SK-N-SH (cell line): Measurements from ENCODE around the gene FXYD2. TPM values are rescaled to one million over a fixed set of nuclear protein-coding genes. Genes with fewer than 3 reads are reported as not detected.

Source experiments
- CTCF ChIA-PET: fragments of 300-600, 350-600 bp; formaldehyde crosslinking; extraction: SDS; loops from one replicate; lab custom pipeline; 2021; lab: Yijun Ruan, JAX
- POLR2A ChIA-PET: fragments of 350-600 bp; sonication (Branson Sonifier 250); formaldehyde crosslinking; extraction: SDS; loops from one replicate; lab custom pipeline; 2020; ENCODE audit warnings: antibody characterized with exemption, inconsistent platforms; lab: Yijun Ruan, JAX
- DNase-seq: peaks from one replicate; pipeline ENCODE4 v3.0.0; 2012
- H2AFZ ChIP-seq: fragments of 200-600 bp; sonication (generic); 2 replicates; pipeline ENCODE4 v1.8.1; 2016; ENCODE audit warnings: antibody characterized with exemption, mild to moderate bottlenecking, low read depth
- H3F3A ChIP-seq: fragments of 200-600 bp; sonication (generic); replicated peaks from 2 replicates; pipeline ENCODE3; 2016; ENCODE audit warnings: antibody characterized with exemption, mild to moderate bottlenecking; ENCODE audit not compliant: insufficient read depth
- H3K27ac ChIP-seq, 2 experiments: fragments of 200-500 bp in 1 of 2; fragments of 200-600 bp in 1 of 2; sonication (Bioruptor generic) in 1 of 2; sonication (generic), shearing (Covaris generic) in 1 of 2; 2 replicates each; pipeline versions ENCODE4 v1.5.1 to v1.6.1; 2014 to 2016; ENCODE audit warnings: low read depth in 2 of 2, inconsistent platforms in 1 of 2, low read length in 1 of 2, mild to moderate bottlenecking in 1 of 2, mixed read lengths in 1 of 2
- H3K27me3 ChIP-seq: fragments of 200-600 bp; sonication (generic), shearing (Covaris generic); 2 replicates; pipeline ENCODE4 v1.6.1; 2016; ENCODE audit warnings: mixed run types; ENCODE audit not compliant: insufficient read depth
- H3K36me3 ChIP-seq, 2 experiments: fragments of 200-500 bp in 1 of 2; fragments of 200-600 bp in 1 of 2; sonication (Bioruptor generic) in 1 of 2; sonication (generic) in 1 of 2; replicated peaks in 1 of 2; 2 replicates each; pipeline versions ENCODE3 to v1.5.1; 2014 to 2016; ENCODE audit warnings: low read length in 1 of 2, mild to moderate bottlenecking in 1 of 2; ENCODE audit not compliant: insufficient read depth in 2 of 2, control insufficient read depth in 1 of 2
- H3K4me1 ChIP-seq, 2 experiments: fragments of 200-500 bp in 1 of 2; fragments of 200-600 bp in 1 of 2; sonication (Bioruptor generic) in 1 of 2; sonication (generic), shearing (Covaris generic) in 1 of 2; 2 replicates each; pipeline versions ENCODE4 v1.5.1 to v1.6.1; 2014 to 2016; ENCODE audit warnings: low read depth in 1 of 2, low read length in 1 of 2, mixed run types in 1 of 2; ENCODE audit not compliant: insufficient read depth in 2 of 2, control insufficient read depth in 1 of 2
- H3K4me2 ChIP-seq: fragments of 200-600 bp; sonication (generic), shearing (Covaris generic); 2 replicates; pipeline ENCODE4 v1.6.1; 2017; ENCODE audit warnings: mixed run types
- H3K4me3 ChIP-seq, 2 experiments: fragments of 200-500 bp in 1 of 2; fragments of 200-600 bp in 1 of 2; sonication (Bioruptor generic) in 1 of 2; sonication (generic), shearing (Covaris generic) in 1 of 2; 2 replicates each; pipeline versions ENCODE4 v1.5.1 to v1.8.1; 2014 to 2016; ENCODE audit warnings: low read depth in 2 of 2, inconsistent platforms in 1 of 2, low read length in 1 of 2, mild to moderate bottlenecking in 1 of 2, mixed read lengths in 1 of 2, moderate library complexity in 1 of 2
- H3K79me2 ChIP-seq: fragments of 200-600 bp; sonication (generic); 2 replicates; pipeline ENCODE4 v1.8.1; 2017; ENCODE audit warnings: mild to moderate bottlenecking; ENCODE audit not compliant: insufficient read depth
- H3K9ac ChIP-seq: fragments of 200-600 bp; sonication (generic); 2 replicates; pipeline ENCODE4 v1.6.1; 2017; ENCODE audit warnings: mixed run types
- H3K9me2 ChIP-seq: fragments of 200-600 bp; sonication (generic); 2 replicates; pipeline ENCODE4 v1.6.1; 2017; ENCODE audit warnings: mixed run types
- H3K9me3 ChIP-seq: fragments of 200-600 bp; sonication (generic); 2 replicates; pipeline ENCODE4 v1.6.1; 2017; ENCODE audit warnings: mixed run types, mild to moderate bottlenecking, moderate library complexity
- H4K20me1 ChIP-seq: fragments of 200-600 bp; sonication (generic); 2 replicates; pipeline ENCODE4 v1.6.1; 2017; ENCODE audit warnings: mild to moderate bottlenecking, mixed run types; ENCODE audit not compliant: insufficient read depth
- ELF1 ChIP-seq: IDR thresholded peaks from 2 replicates; pipeline ENCODE4 v1.4.0; 2012
- EZH2phosphoT487 ChIP-seq: fragments of 200-600 bp; sonication (generic); IDR thresholded peaks from 2 replicates; pipeline ENCODE4 v1.6.1; 2017; ENCODE audit warnings: low read depth, mixed run types, mild to moderate bottlenecking, antibody characterized with exemption, moderate library complexity, borderline replicate concordance
- FOSL2 ChIP-seq: IDR thresholded peaks from 2 replicates; pipeline ENCODE4 v1.4.0; 2012; ENCODE audit warnings: low read depth, mild to moderate bottlenecking, moderate library complexity, borderline replicate concordance
- GABPA ChIP-seq: IDR thresholded peaks from 2 replicates; pipeline ENCODE4 v1.4.0; 2012; ENCODE audit warnings: low read depth, mild to moderate bottlenecking
- GATA2 ChIP-seq: sonication (generic); formaldehyde crosslinking; IDR thresholded peaks from 2 replicates; pipeline ENCODE4 v1.5.0; 2020; ENCODE audit warnings: mild to moderate bottlenecking, missing genetic modification reagents
- JUND ChIP-seq: IDR thresholded peaks from 2 replicates; pipeline ENCODE4 v1.4.0; 2012
- MXI1 ChIP-seq: IDR thresholded peaks from 2 replicates; pipeline ENCODE4 v1.6.1; 2012; ENCODE audit warnings: mild to moderate bottlenecking, low read depth, low read length, improper control_type of control experiment
- NFIC ChIP-seq: IDR thresholded peaks from 2 replicates; pipeline ENCODE4 v1.4.0; 2012; ENCODE audit warnings: borderline replicate concordance
- RAD21 ChIP-seq: IDR thresholded peaks from 2 replicates; pipeline ENCODE4 v1.6.1; 2012; ENCODE audit warnings: mild to moderate bottlenecking, low read length
- RCOR1 ChIP-seq: fragments of 150-350 bp; IDR thresholded peaks from 2 replicates; pipeline ENCODE4 v1.6.1; 2017; ENCODE audit warnings: antibody characterized with exemption, low read length
- RXRA ChIP-seq: IDR thresholded peaks from 2 replicates; pipeline ENCODE4 v1.4.0; 2012; ENCODE audit warnings: low read depth, mild to moderate bottlenecking, borderline replicate concordance
- SMC3 ChIP-seq: IDR thresholded peaks from 2 replicates; pipeline ENCODE4 v1.6.1; 2012; ENCODE audit warnings: low read depth, low read length, improper control_type of control experiment
- TAF1 ChIP-seq: IDR thresholded peaks from 2 replicates; pipeline ENCODE4 v1.6.1; 2012; ENCODE audit warnings: low read depth, mild to moderate bottlenecking, low read length, moderate library complexity, borderline replicate concordance
- TCF12 ChIP-seq: IDR thresholded peaks from 2 replicates; pipeline ENCODE4 v1.4.0; 2012
- YY1 ChIP-seq: IDR thresholded peaks from 2 replicates; pipeline ENCODE4 v1.4.0; 2012; ENCODE audit warnings: low read depth, mild to moderate bottlenecking
- WGBS: methylation state at CpG from one replicate; pipeline ENCODE4 v1.1.6; 2017; ENCODE audit warnings: low lambda C conversion rate; 5-methylcytosine and 5-hydroxymethylcytosine counted together
- polyA plus RNA-seq, 3 experiments: library from polyadenylated mRNA; depleted of rRNA; stranded (reverse); fragments of >200 nt; gene quantifications; 2 replicates each; pipeline ENCODE4 v1.2.3, GENCODE V29; 2012
- TF ChIP-seq, protein P1 (sequence below): IDR thresholded peaks from 2 replicates; pipeline ENCODE4; 2012
- TF ChIP-seq, protein P2 (sequence below): fragments of 150-350 bp; IDR thresholded peaks from 2 replicates; pipeline ENCODE4 v1.6.1; 2016; ENCODE audit warnings: mild to moderate bottlenecking, low read depth, low read length
- TF ChIP-seq, protein P3 (sequence below): fragments of 200-600 bp; sonication (generic); IDR thresholded peaks from 2 replicates; pipeline ENCODE4 v1.6.1; 2017; ENCODE audit warnings: antibody characterized with exemption, mild to moderate bottlenecking, moderate library complexity
- TF ChIP-seq, protein P4 (sequence below): fragments of 150-350 bp; IDR thresholded peaks from 2 replicates; pipeline ENCODE4 v1.6.1; 2017; ENCODE audit warnings: antibody characterized with exemption, low read length, low read depth, borderline replicate concordance
- TF ChIP-seq, protein P5 (sequence below): IDR thresholded peaks from 2 replicates; pipeline ENCODE4 v1.4.0; 2012; ENCODE audit warnings: low read depth, borderline replicate concordance

The FXYD2 gene
- polyA plus RNA-seq, 1 of the 3 experiments (the other 2 are of a cell fraction), result not detected

DNA sequence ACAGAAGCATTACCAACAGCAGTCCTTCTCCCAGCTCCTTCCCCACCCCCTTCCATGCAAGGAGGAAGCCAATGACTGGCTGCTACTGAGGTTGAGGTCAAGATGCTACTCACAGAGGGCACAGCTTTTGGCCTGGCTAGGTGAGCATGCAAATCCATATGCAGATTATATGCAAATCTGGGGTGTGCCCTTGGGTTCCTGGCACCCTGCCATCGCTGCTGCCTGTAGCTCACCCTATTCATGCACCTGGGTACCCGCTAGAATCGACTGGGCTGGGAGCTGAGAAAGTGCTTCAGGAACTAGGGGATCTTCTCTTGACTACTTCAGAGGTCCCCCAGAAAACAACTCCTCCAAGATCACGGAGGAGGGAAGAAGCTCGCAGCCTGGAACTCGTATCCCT is 31.6 kb downstream of the FXYD2 start:
- Histone ChIP-seq H3K27me3 (peaks cover 24% of the 10 kb centered on the region), H3K4me1 (peaks cover 0 to 14% of the 10 kb centered on the region in 2 experiments; a peak in 1 of 4 replicates), H3K36me3 (no peaks in the 10 kb centered on the region), H3F3A (no peaks in the 10 kb centered on the region), H2AFZ (no peak overlapping the region), H3K9ac (no peak overlapping the region), H3K9me3 (no peaks in the 10 kb centered on the region), H3K4me2 (no peak overlapping the region), H4K20me1 (no peaks in the 10 kb centered on the region), H3K9me2 (no peaks in the 10 kb centered on the region), H3K27ac (no peak overlapping the region), H3K79me2 (no peaks in the 10 kb centered on the region), H3K4me3 (no peak overlapping the region)
- WGBS, result 52% methylated on average over 6 of the region's 6 CpGs
- ChIA-PET POLR2A (no interaction called here), CTCF (interaction anchor here (0.6 to 5.6 kb wide), 9 partner anchors 7 to 367 kb away, joined by 3 to 46 read pairs (median 6); no protein-coding TSS in a partner anchor)
- no peak for DNase-seq
- TF ChIP-seq, protein P1, sequence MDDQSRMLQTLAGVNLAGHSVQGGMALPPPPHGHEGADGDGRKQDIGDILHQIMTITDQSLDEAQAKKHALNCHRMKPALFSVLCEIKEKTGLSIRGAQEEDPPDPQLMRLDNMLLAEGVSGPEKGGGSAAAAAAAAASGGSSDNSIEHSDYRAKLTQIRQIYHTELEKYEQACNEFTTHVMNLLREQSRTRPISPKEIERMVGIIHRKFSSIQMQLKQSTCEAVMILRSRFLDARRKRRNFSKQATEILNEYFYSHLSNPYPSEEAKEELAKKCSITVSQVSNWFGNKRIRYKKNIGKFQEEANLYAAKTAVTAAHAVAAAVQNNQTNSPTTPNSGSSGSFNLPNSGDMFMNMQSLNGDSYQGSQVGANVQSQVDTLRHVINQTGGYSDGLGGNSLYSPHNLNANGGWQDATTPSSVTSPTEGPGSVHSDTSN, result no peak
- TF ChIP-seq, protein P2, sequence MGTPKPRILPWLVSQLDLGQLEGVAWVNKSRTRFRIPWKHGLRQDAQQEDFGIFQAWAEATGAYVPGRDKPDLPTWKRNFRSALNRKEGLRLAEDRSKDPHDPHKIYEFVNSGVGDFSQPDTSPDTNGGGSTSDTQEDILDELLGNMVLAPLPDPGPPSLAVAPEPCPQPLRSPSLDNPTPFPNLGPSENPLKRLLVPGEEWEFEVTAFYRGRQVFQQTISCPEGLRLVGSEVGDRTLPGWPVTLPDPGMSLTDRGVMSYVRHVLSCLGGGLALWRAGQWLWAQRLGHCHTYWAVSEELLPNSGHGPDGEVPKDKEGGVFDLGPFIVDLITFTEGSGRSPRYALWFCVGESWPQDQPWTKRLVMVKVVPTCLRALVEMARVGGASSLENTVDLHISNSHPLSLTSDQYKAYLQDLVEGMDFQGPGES, result no peak
- TF ChIP-seq, protein P3, sequence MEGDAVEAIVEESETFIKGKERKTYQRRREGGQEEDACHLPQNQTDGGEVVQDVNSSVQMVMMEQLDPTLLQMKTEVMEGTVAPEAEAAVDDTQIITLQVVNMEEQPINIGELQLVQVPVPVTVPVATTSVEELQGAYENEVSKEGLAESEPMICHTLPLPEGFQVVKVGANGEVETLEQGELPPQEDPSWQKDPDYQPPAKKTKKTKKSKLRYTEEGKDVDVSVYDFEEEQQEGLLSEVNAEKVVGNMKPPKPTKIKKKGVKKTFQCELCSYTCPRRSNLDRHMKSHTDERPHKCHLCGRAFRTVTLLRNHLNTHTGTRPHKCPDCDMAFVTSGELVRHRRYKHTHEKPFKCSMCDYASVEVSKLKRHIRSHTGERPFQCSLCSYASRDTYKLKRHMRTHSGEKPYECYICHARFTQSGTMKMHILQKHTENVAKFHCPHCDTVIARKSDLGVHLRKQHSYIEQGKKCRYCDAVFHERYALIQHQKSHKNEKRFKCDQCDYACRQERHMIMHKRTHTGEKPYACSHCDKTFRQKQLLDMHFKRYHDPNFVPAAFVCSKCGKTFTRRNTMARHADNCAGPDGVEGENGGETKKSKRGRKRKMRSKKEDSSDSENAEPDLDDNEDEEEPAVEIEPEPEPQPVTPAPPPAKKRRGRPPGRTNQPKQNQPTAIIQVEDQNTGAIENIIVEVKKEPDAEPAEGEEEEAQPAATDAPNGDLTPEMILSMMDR, result no peak
- TF ChIP-seq, protein P4, sequence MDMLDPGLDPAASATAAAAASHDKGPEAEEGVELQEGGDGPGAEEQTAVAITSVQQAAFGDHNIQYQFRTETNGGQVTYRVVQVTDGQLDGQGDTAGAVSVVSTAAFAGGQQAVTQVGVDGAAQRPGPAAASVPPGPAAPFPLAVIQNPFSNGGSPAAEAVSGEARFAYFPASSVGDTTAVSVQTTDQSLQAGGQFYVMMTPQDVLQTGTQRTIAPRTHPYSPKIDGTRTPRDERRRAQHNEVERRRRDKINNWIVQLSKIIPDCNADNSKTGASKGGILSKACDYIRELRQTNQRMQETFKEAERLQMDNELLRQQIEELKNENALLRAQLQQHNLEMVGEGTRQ, result no peak
- no peak for TF ChIP-seq GABPA

DNA sequence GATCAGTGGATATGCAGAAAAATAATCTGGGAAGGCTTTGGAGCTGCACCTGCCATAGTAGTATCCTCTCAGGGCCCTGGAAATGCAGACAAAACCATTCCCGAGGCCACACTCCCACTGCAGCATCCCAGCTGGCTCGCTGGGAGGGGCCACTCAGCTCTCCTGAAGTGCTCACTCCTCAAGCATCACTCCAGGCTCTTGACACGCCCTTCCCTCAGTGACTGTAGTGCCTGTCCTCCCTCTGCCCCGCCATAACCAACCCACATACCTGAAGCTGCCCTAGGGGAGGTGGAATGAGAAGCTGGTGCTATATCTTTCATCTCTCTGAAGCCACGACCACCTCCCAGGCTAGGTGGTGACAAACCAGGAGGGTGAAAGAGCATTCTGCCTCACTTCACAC is 32.3 kb downstream of the FXYD2 start:
- Histone ChIP-seq H3F3A (no peaks in the 10 kb centered on the region), H3K27ac (no peak overlapping the region), H3K27me3 (peaks cover 24% of the 10 kb centered on the region), H3K4me2 (no peak overlapping the region), H3K4me1 (peaks cover 0 to 17% of the 10 kb centered on the region in 2 experiments; a peak in 2 of 4 replicates), H3K4me3 (no peak overlapping the region), H3K9me3 (no peaks in the 10 kb centered on the region), H4K20me1 (no peaks in the 10 kb centered on the region), H3K9ac (no peak overlapping the region), H3K9me2 (no peaks in the 10 kb centered on the region), H3K36me3 (no peaks in the 10 kb centered on the region), H2AFZ (no peak overlapping the region), H3K79me2 (no peaks in the 10 kb centered on the region)
- TF ChIP-seq RCOR1 (no peak), YY1 (no peak), TAF1 (no peak), ELF1 (no peak), EZH2phosphoT487 (no peak), GATA2 (no peak), TCF12 (no peak), NFIC (no peak), JUND (no peak), SMC3 (no peak), RAD21 (no peak), MXI1 (no peak), FOSL2 (no peak), RXRA (no peak), GABPA (no peak)
- TF ChIP-seq, protein P2, result no peak
- TF ChIP-seq, protein P5, sequence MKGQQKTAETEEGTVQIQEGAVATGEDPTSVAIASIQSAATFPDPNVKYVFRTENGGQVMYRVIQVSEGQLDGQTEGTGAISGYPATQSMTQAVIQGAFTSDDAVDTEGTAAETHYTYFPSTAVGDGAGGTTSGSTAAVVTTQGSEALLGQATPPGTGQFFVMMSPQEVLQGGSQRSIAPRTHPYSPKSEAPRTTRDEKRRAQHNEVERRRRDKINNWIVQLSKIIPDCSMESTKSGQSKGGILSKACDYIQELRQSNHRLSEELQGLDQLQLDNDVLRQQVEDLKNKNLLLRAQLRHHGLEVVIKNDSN, result no peak
- WGBS, result 12% methylated on average over 5 of the region's 5 CpGs
- DNase-seq, result no peak
- ChIA-PET CTCF (interaction anchor here (0.6 to 5.6 kb wide), 8 partner anchors 8 to 366 kb away, joined by 3 to 46 read pairs (median 6); no protein-coding TSS in a partner anchor), POLR2A (no interaction called here)
